ENCODE results near the gene LRP1B. TPM values are rescaled to one million over a fixed set of nuclear protein-coding genes. Genes with fewer than 3 reads are reported as not detected.

LRP1B gene
- polyA plus RNA-seq, 6 donors from 2014 or later: not detected

GRCh38 chr2:140529706-140530105, 1601.1 kb downstream of the LRP1B start:
- H3K4me3 Mint-ChIP-seq: no peak overlapping the region
- DNase-seq: no peak
- no peaks in the 10 kb centered on the region for H3K4me1 Mint-ChIP-seq
- no peaks in the 10 kb centered on the region for H3K27me3 Mint-ChIP-seq
- no peak for ATAC-seq (ENCODE audit: low read depth in 2 of 2)
- H3K27ac Mint-ChIP-seq: no peak overlapping the region
- no peaks in the 10 kb centered on the region for H3K36me3 Mint-ChIP-seq
- H3K9me3 Mint-ChIP-seq: peaks cover 0 to 15% (median 0%) of the 10 kb centered on the region in 7 donors

DNA sequence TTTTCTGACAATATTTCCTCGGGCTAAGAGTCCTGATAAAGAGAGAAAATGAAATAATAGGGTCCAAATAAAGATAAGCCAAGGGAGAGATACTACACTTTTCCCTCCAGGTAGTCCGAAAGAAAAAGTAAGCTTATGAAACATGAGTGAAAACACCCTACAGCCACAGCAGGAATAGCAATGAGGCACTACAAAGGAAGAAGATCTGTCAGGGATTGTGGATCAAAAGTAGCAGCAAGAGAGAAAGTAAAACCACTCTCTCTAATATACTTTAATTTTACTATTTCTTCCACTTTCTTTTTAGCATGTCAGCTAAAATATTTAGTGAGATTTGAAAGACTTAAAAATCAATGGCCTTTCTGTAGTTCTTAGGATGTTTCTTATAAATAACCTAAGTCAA, 1601.8 kb downstream of the LRP1B start:
- Mint-ChIP-seq H3K4me3 (no peak overlapping the region), H3K27me3 (no peaks in the 10 kb centered on the region), H3K9me3 (peaks cover 0 to 15% (median 0%) of the 10 kb centered on the region in 7 donors), H3K36me3 (no peaks in the 10 kb centered on the region), H3K27ac (no peak overlapping the region), H3K4me1 (no peaks in the 10 kb centered on the region)
- ATAC-seq (ENCODE audit: low read depth in 2 of 2) (no peak), DNase-seq (no peak)

GRCh38 chr2:140526575-140526974, 1604.2 kb downstream of the LRP1B start:
- ATAC-seq (ENCODE audit: low read depth in 2 of 2) (no peak), DNase-seq (no peak)
- Mint-ChIP-seq H3K27ac (no peak overlapping the region), H3K36me3 (no peaks in the 10 kb centered on the region), H3K4me3 (no peak overlapping the region), H3K9me3 (peaks cover 0 to 9% (median 0%) of the 10 kb centered on the region in 7 donors), H3K27me3 (no peaks in the 10 kb centered on the region), H3K4me1 (no peaks in the 10 kb centered on the region)

DNA sequence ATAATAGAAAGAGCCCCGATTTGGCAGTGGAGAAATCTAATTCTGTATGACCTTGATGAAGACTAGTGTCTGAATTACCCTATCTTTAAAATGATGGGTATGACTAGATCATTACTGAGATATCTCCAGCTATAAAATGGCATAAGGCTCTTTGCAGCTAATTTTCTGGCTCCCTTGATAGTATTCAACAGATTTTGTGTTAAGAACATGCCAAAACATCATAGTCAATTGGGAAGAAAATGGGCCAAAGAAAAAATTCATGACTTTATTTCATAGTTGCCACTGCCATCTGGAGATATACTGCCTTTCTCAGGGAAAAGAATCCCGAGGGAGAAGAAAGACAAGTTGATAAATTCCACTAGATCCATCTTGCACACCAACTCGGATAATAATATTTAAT, 1618.7 kb downstream of the LRP1B start:
- H3K4me3 Mint-ChIP-seq: no peak overlapping the region
- H3K36me3 Mint-ChIP-seq: no peaks in the 10 kb centered on the region
- no peaks in the 10 kb centered on the region for H3K27me3 Mint-ChIP-seq
- no peak for DNase-seq
- H3K4me1 Mint-ChIP-seq: no peaks in the 10 kb centered on the region
- no peak overlapping the region for H3K27ac Mint-ChIP-seq
- ATAC-seq (ENCODE audit: low read depth in 2 of 2): no peak
- peaks cover 0 to 8% (median 0%) of the 10 kb centered on the region in 7 donors for H3K9me3 Mint-ChIP-seq

- H3K27me3 Mint-ChIP-seq: no peaks in the 10 kb centered on the region
- H3K9me3 Mint-ChIP-seq: peaks cover 0 to 8% (median 0%) of the 10 kb centered on the region in 7 donors
- H3K27ac Mint-ChIP-seq: no peak overlapping the region
- no peaks in the 10 kb centered on the region for H3K4me1 Mint-ChIP-seq
- DNase-seq (no peak), ATAC-seq (ENCODE audit: low read depth in 2 of 2) (no peak)
- H3K4me3 Mint-ChIP-seq: no peak overlapping the region
- H3K36me3 Mint-ChIP-seq: no peaks in the 10 kb centered on the region
Observed at GRCh38 chr2:140509765-140510164, 1621.1 kb downstream of the LRP1B start.

DNA sequence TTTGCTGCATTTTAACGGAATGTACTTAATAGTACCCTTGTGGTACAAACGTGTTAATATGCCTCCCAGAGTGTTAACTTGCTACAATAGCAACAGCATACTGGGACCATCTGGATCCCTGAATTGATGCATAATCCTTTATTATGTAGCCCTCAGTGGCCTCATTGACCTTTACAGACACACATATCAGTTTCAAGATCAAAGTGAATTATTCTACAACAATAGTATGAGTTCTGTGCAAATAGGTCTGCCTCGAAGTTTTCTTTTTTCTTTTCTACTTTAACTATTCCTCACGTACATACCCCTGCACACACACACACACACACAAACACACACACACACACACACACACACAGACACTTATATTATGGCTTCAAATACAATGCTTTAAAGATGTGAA, 1622.1 kb downstream of the LRP1B start:
- no peaks in the 10 kb centered on the region for H3K4me1 Mint-ChIP-seq
- H3K27ac Mint-ChIP-seq: no peak overlapping the region
- H3K27me3 Mint-ChIP-seq: no peaks in the 10 kb centered on the region
- no peak overlapping the region for H3K4me3 Mint-ChIP-seq
- peaks cover 0 to 8% (median 0%) of the 10 kb centered on the region in 7 donors for H3K9me3 Mint-ChIP-seq
- H3K36me3 Mint-ChIP-seq: no peaks in the 10 kb centered on the region
- no peak for DNase-seq
- no peak for ATAC-seq (ENCODE audit: low read depth in 2 of 2)

DNA sequence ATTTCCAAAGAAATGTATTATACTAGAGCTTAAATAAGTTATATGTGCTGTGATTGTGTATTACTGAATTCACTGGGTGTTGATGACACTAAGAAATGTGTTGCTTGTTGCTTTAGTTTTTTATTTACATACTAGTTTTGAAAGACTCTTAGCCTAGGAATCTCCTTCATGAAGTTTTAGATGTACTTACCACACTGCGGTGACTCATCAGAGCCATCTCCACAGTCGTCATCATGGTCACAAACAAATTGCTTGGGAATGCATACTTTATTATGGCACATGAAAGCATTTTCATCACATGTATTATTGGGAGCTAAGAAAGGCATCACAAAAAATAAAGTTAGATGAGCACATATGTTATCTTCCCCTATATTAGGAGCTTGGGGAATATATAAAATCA, 1624.2 kb downstream of the LRP1B start:
- Mint-ChIP-seq H3K27me3 (no peaks in the 10 kb centered on the region), H3K27ac (no peak overlapping the region), H3K4me1 (no peaks in the 10 kb centered on the region), H3K9me3 (peaks cover 0 to 8% (median 0%) of the 10 kb centered on the region in 7 donors), H3K36me3 (no peaks in the 10 kb centered on the region), H3K4me3 (no peak overlapping the region)
- no peak for ATAC-seq (ENCODE audit: low read depth in 2 of 2)
- DNase-seq: no peak

GRCh38 chr2:140504601-140505000, 1626.2 kb downstream of the LRP1B start:
- H3K9me3 Mint-ChIP-seq: peaks cover 0 to 4% (median 0%) of the 10 kb centered on the region in 7 donors
- H3K36me3 Mint-ChIP-seq: no peaks in the 10 kb centered on the region
- no peak overlapping the region for H3K27ac Mint-ChIP-seq
- no peak for DNase-seq
- no peaks in the 10 kb centered on the region for H3K4me1 Mint-ChIP-seq
- no peak overlapping the region for H3K4me3 Mint-ChIP-seq
- no peaks in the 10 kb centered on the region for H3K27me3 Mint-ChIP-seq
- no peak for ATAC-seq (ENCODE audit: low read depth in 2 of 2)

DNA sequence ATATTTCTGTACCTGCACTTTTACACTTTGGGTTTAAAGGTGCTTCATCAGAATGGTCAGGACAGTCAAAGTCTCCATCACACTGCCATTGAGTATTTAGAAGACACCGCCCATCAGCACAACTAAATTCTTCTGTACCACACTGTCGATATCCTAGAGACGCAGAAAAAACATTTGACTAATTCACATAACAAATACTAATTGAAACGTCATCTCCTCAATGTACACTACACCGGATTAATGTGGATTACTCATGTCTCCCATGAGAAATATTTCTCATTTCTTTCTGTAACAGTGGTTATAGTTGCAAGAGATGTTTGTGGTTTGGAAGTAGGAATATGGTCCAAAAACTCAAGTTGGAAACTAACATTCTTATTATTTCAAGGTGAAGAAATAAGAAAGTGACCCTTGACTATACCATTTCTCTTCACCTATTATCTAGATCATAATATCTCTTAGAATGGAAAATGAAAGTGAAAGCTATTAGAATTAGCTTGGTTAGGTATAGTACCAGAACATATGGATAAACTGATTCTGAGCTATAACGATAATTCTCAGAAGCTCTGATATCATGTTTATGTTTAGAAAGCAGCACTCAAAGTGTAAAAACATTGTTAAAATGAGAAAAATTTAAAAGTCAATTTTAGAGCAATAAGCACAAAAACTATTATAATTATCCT, 1627.7 kb downstream of the LRP1B start:
- no peak overlapping the region for H3K4me3 Mint-ChIP-seq
- no peak for ATAC-seq (ENCODE audit: low read depth in 2 of 2)
- H3K27ac Mint-ChIP-seq: no peak overlapping the region
- no peak for DNase-seq
- no peaks in the 10 kb centered on the region for H3K36me3 Mint-ChIP-seq
- no peaks in the 10 kb centered on the region for H3K27me3 Mint-ChIP-seq
- H3K4me1 Mint-ChIP-seq: no peaks in the 10 kb centered on the region
- no peaks in the 10 kb centered on the region for H3K9me3 Mint-ChIP-seq

- DNase-seq: no peak
- no peaks in the 10 kb centered on the region for H3K27me3 Mint-ChIP-seq
- H3K9me3 Mint-ChIP-seq: peaks cover 0 to 2% (median 0%) of the 10 kb centered on the region in 7 donors
- H3K27ac Mint-ChIP-seq: peak overlapping the region in 1 of 6 donors; percentile 30
- no peak overlapping the region for H3K4me3 Mint-ChIP-seq
- ATAC-seq (ENCODE audit: low read depth in 2 of 2): no peak
- no peaks in the 10 kb centered on the region for H3K4me1 Mint-ChIP-seq
- H3K36me3 Mint-ChIP-seq: no peaks in the 10 kb centered on the region
Observed at GRCh38 chr2:140498360-140498759, 1632.5 kb downstream of the LRP1B start.

- H3K27me3 Mint-ChIP-seq: no peaks in the 10 kb centered on the region
- H3K4me1 Mint-ChIP-seq: no peaks in the 10 kb centered on the region
- peaks cover 0 to 4% (median 0%) of the 10 kb centered on the region in 7 donors for H3K9me3 Mint-ChIP-seq
- no peaks in the 10 kb centered on the region for H3K36me3 Mint-ChIP-seq
- H3K27ac Mint-ChIP-seq: no peak overlapping the region
- ATAC-seq (ENCODE audit: low read depth in 2 of 2) (no peak), DNase-seq (no peak)
- H3K4me3 Mint-ChIP-seq: no peak overlapping the region
Observed at GRCh38 chr2:140496714-140497113, 1634.1 kb downstream of the LRP1B start.

- no peak for ATAC-seq (ENCODE audit: low read depth in 2 of 2)
Observed at GRCh38 chr2:140491876-140492275, 1638.9 kb downstream of the LRP1B start.

DNA sequence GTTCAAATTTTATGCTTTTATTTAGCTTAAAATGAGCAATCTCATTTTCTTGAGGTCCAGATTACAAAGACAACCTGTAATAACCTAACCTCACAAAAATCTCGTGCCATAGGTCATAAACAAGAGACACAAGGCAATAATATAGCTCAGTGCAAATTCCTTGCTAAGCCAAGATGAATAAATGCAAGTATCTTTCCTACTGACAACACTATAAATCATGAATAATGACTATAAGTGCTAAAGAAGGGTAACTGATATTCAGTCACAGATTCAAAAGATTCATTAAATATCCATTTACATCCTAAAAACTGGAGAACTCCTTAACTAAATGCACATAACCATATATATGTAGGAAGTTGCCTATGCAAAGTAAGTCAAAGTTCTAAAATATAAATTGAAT, 1641.6 kb downstream of the LRP1B start:
- Mint-ChIP-seq H3K9me3 (peaks cover 0 to 2% (median 0%) of the 10 kb centered on the region in 7 donors), H3K27ac (no peak overlapping the region), H3K4me1 (no peaks in the 10 kb centered on the region), H3K27me3 (no peaks in the 10 kb centered on the region), H3K4me3 (no peak overlapping the region), H3K36me3 (no peaks in the 10 kb centered on the region)
- no peak for ATAC-seq (ENCODE audit: low read depth in 2 of 2)
- no peak for DNase-seq

More at GRCh38 chr2:140491876-140492275, 1638.9 kb downstream of the LRP1B start:
- no peaks in the 10 kb centered on the region for H3K36me3 Mint-ChIP-seq
- no peak overlapping the region for H3K27ac Mint-ChIP-seq
- peaks cover 0 to 4% (median 0%) of the 10 kb centered on the region in 7 donors for H3K9me3 Mint-ChIP-seq
- no peak overlapping the region for H3K4me3 Mint-ChIP-seq
- H3K27me3 Mint-ChIP-seq: no peaks in the 10 kb centered on the region
- no peaks in the 10 kb centered on the region for H3K4me1 Mint-ChIP-seq
- DNase-seq: no peak

GRCh38 chr2:140481136-140481535, 1649.7 kb downstream of the LRP1B start:
- Mint-ChIP-seq H3K9me3 (no peaks in the 10 kb centered on the region), H3K27me3 (no peaks in the 10 kb centered on the region), H3K27ac (no peak overlapping the region), H3K4me1 (no peaks in the 10 kb centered on the region), H3K4me3 (no peak overlapping the region), H3K36me3 (no peaks in the 10 kb centered on the region)
- DNase-seq (no peak), ATAC-seq (ENCODE audit: low read depth in 2 of 2) (no peak)

DNA sequence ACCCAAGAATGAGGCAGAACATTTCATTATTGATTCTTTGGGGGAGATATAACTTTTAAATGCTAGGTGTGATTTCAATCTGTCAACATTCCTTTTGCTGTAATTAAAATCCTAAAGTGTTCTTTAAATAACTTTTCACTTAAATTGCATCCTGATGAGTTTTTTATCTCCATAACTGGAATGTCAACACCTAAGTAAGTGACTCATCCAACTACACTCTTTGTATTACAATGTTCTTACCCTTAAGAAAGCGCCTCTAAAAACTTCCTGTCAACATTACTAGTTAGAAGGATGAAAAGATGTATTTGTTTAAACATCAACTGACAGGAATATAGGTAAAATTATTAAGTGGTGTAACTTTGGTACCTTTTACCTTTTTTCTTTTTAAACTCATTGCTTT, 1657.0 kb downstream of the LRP1B start:
- Mint-ChIP-seq H3K36me3 (no peaks in the 10 kb centered on the region), H3K27ac (no peak overlapping the region), H3K4me1 (no peaks in the 10 kb centered on the region), H3K9me3 (peaks cover 0 to 2% (median 0%) of the 10 kb centered on the region in 7 donors), H3K4me3 (no peak overlapping the region), H3K27me3 (no peaks in the 10 kb centered on the region)
- DNase-seq (no peak), ATAC-seq (ENCODE audit: low read depth in 2 of 2) (no peak)
